HG03280 (cell line): ENCODE data around the gene NFATC2.

Experiments used
- ATAC-seq: cut with Tn5 transposase; IDR thresholded peaks from one replicate; pipeline ENCODE4 v1.9.1; 2021; ENCODE audit warnings: mild to moderate bottlenecking, moderate library complexity; ENCODE audit not compliant: unreplicated experiment

Gene NFATC2

DNA sequence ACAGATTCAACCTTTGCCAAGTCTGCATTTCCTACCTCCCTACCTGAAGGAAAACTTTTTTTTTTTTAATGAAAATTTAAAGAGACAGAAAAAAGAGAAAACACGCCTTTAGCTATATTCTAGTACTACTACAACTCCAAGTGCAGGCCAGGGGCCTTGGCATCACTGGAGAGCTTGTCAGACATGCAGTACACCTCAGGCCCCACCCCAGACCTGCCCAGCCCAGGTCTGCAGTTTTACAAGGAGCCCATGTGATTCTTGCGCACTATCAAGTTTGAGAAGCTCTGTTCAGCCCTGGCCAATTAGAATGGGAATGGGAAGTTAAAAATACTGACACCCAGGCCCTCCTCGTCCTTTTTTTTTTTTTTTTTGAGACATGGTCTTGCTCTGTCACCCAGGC is 85.0 kb downstream of the NFATC2 start:
- no peak for ATAC-seq

DNA sequence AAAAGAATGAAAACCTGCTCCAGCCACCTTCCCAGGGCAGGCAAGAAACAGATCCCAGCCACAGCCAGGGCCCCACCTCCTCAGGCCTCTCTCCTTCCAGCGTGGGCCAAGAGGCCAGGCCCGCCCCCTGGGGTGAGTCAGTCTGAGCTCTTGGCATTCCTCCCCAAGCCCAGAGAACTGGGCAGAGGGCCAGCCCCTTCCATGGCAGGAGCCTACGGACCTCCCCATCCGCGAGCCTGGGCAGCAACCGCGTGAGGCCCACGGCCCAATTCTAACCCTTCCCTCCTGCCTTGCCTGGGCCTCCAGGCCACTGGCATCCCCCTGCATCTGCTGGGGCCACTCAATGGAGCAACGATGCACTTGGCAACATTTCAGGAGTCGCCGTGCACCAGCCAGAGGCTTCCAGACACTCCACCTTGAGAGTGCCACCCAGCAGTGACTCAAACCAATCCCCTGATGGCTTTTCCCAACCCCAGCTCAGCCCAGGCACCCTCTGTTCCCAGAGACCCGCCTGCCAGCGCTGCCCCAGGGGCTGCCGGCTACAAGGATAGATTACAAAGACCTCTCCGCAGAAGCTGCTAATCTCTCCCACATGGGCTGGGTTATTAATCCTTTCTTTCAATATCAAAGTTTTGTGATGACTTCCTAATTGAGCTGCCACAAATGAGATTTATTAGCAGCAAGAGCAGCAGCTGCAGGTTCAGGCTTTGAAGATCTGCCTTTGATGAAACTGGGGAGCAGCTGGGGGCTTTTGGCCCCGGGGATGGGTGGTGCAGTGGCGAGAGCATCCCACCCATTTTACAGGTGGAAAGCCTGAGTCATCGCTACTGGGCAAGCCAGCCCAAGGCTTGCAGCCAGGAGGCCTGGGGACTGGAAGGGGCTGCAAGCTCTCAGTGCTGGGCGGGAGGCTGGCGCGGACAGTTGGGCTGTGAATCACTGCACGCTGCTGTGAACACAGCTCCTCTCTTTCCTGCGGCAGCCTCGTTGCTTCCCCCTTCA is 85.7 kb downstream of the NFATC2 start:
- ATAC-seq, result no peak

DNA sequence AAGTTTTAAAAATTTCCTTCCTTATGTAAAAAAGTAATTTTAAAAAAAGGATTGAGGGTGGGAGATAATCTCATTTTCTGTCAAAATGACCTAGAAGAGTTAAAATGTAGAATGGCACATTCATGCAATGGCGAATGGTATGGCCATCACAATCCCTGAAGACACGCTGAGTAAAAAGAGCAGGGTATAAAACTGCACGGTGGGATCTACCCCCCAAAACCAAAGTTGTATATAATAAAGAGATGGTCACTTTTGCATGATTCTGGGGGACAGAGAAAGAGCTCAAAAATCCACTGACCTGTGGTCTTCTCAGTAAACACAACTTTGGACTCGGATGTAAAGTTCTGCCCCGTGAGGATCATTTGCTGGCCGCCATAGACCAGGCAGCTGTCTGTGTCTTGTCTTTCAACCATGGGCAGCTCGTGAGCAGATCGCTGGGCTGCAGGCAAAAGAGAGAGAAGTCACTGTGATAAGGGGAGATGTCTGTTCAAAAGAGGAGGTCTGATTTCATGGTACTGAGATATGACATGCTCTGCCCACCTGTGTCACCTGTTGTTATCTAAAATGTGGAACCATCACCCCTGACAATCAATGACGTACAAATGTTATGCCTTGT is 88.2 kb downstream of the NFATC2 start:
- no peak for ATAC-seq

DNA sequence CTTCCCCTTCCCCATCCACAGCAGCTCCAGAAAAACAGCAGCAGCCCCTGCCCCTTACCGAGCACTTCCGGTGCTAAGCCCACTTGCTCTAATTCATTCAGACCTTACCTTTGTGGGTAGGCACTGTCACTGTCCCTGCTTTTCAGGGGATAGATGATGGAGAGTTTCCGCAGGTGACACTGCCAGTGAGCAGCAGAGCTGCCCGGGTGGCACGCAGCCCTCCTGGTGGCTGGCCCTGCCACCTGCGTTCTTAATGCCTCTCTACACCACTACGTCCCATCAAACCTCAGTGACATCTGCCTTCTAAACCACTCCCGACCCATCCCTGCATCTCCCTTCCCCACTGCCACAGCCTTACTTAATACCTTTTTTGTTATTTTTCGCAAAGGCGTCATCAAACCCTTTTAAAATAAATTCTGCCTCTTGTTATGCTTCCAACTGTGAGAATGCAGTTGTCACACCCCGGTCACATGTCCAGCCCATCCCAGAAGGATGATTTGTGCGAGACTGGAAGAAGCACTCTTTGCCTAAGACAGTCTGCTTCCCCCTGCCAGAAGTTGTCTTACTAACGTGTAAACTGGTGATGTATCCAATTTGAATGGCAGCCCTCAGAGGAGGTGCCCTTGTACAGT is 89.7 kb downstream of the NFATC2 start:
- ATAC-seq, result no peak

DNA sequence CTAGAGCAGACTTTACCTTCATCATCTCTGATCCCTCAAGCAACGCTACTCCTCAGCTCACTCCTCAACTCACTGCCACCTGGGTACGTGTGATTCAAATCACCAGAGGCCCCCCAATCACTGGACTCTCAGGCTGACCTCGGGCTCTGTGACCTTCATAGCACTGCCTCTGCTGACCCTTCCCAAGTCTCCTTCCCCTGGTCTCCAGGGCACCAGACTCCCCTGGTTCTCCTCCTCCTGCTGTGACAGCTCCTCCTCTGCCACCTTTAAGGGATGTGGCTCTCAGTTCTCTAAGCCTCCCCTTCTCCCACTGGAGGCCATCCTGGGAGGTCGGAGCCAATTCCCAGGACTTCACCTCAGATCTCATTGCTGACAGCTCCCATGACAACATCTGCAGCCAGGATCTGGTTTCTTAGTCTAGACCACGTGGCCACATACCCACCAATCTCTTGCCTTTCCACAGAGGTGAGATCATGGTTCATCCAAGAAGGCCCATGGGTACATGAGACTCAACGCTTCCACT is 90.4 kb downstream of the NFATC2 start:
- no peak for ATAC-seq

DNA sequence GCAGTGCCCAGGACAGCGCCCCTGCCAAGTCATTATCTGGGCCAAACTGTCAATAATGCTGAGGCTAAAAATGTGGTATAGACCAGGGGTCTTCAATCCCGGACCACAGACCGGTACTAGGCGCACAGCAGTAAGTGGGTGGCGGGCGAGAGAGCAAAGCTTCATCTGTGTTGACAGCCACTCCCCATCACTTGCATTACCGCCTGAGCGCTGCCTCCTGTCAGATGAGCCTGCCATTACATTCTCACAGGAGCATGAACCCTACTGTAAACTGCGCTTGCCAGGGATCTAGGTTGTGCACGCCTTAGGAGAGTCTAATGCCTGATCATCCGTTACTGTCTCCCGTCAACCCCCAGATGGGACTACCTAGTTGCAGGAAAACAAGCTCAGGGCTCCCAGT is 91.0 kb downstream of the NFATC2 start:
- no peak for ATAC-seq

DNA sequence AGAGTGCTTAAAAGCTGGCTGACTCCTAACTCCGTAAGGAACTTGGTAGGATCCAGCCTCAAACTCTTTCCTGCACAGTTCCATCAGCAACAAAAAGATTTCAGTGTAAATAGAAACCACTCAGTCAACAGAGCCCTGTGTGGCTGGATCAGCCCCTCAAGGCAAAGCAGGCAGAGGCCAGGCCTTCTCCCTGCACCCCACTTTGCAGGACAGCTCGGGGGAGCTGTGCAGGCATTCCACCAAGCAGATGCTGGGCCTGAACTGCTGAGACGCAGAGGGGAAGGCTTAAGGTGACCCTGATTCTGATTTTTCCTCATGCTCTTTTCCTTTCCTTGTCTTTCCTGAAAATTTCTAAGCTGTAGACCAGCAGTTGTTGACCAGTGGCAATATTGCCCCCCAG is 91.5 kb downstream of the NFATC2 start:
- no peak for ATAC-seq

DNA sequence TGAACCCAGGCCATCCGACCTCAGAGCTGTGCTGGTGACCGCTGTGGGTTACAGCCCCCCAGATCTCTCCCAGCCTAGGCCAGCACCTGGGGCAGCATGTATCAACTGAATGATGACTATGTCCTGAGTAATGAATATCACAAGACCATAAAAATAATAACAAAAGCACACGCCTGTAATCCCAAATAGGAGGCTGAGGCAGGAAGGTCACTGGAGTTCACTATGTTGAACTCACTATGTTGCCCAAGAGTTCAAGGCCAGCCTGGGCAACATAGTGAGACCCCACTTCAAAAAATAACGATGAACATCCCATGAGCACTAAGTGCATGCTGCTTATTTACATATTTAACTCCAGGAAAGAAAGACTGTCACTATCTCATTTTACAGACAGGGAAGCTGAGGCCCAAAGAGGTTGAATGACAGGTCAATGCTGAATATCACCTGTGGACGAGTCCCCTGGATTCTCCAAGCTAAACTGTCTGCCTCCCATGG is 92.3 kb downstream of the NFATC2 start:
- no peak for ATAC-seq

DNA sequence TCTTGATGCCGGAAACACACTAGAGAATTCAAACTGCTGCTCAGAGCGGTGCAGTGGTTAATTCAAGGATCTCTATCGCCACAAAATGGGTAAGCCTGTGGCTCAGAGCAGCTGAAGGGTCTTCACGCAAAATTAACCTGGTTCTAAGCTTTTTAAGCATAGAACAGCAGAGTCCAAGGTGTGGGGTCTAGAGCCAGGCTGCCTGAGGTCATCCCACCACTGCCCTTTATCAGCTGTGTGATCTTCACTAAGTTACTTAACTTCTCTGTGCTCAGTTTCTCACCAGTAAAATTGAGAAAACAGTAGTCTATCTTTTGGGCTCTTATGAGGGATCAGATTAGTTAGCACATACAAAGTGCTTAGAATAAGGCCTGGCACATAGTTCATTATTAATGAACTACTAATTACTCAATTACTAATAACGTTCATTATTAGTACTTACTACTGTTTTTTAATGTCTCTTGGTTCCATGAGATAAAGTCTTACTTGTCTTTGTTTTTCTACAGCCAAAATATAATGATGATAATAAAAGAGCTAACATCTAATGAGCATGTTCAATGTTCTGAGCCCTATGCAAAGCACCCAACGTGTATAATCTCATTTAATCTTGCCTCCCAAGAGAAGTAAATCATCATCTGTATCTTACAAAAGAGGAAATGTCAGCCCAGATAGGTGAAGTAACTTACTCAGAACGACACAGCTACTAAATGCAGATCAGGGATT is 92.9 kb downstream of the NFATC2 start:
- ATAC-seq, result no peak

DNA sequence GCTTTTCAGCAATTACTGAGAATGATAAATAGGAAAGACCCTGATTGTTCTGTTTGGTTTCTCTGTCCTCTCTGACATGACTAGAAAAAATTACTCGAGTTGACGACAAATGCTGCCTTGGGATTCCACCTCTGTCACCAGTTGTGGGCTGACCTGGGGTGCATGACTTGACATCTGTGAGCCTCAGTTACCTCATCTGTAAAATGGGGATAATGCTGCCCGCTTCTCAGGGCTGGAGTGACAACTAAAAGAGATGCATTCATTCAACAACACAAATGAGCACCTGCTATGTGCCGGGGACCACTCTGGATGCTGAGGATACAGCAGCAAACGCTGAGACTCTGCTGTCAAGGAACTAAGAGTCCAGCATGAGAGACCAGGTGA is 94.8 kb downstream of the NFATC2 start:
- no peak for ATAC-seq

DNA sequence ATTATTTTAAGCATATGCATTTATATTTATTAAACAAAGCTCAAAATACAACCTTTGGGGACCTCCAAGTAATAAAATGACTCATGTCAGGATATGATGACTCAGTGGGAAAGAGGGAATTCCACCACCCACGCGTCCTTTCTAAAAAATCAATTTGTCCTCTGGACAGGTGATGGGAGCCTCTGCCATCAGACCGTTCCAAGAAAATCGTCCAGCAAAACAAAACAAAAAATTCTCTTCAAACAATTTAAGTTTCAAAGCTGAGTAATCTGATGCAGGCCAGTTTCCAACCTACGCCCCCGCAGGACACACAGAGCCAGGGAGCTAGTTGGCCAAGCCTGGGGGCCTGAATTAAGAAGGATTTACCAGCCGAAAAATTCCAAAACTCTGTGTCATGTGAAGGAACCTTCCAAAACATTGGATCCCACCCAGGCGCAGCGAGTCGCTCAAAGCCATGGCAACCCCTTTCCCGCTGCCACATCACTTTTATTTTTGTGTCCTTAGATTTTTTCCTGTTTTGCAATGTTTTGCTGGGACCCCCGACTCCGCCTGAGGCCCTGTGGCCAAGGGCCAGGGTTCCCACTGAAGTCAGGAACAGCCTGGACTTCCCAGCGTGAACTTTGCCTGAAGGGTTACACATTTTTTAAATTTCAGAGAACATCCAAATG is 95.3 kb downstream of the NFATC2 start:
- ATAC-seq, result no peak

DNA sequence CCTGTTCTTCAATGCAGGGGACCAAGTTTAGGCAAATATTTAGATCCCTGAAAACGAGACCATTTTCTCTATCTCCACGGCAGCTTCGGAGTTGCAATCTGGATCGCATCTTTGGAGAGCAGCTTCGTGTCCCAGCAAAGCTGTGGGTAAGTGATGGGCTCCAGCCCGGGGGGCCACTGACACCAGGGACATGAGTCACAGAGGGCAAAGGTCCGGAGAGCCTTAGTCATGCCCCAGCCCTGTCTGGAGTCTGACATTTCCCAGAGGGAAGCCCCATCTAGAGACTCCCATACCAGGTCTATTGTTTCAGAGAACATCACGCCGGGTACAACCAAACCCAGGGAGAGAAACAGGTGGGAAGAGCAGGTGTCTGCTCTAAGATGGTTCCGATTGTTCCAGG is 95.9 kb downstream of the NFATC2 start:
- no peak for ATAC-seq

DNA sequence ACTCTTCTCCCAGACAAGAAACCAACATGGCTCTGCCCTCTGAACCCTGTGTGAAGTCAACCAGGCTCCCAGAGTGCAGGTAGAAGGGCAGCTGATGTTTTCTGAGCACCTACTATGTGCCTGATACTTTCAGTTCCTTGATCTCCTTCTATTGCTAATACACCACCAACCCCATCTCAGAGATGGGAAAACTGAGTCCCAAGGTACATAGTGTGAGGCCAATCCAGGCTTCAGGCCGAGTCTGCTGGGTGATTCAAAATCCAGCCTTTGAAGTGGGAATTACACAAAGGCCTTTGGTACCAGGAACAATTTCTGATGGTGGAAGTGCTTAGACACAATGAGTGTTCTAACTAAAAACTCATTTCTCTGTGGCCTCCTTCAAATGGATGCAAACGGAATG is 96.3 kb downstream of the NFATC2 start:
- ATAC-seq, result no peak

DNA sequence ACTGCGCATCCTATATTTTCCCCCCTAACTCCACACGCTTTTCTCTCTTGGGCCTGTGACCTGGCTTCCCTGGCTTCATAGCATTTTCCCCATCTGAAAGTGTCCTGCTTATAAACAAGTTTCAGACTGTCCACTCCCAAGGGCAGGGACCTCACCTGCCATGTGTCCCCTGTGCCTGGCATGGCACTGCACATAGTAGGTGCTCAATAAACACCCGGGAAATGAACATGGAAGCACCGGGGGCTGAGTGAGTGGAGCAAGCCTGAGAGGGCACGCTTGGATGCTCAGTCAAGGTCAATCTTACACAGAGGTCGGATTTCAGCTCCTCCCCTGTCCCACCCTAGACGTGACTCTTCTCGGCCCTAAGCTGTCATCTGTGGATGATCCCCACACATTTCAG is 96.9 kb downstream of the NFATC2 start:
- no peak for ATAC-seq

DNA sequence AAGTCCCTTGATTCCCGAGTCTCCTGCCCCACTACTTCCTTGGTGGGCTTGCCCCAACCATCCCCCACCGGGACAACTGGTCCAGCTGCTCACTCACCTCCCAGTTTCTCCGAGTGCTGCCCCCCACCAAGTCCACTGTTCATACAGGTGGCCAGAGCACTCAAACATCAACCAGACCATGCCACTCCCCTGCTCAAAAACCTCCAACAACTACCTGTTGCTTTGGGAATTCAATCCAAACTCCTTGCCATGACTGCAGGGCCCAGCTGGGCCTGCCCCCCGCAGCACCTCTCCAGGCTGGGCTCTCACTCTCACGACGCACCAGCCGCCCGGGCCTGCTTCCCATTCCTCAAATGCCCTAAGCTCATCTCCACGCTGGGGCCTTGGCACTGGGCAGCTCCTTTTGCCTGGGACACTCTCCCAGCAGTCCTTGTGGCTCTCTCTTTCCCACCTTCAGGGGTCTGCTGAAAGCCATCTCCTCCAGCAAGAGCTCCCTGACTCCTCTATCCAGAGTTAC is 97.5 kb downstream of the NFATC2 start:
- no peak for ATAC-seq

DNA sequence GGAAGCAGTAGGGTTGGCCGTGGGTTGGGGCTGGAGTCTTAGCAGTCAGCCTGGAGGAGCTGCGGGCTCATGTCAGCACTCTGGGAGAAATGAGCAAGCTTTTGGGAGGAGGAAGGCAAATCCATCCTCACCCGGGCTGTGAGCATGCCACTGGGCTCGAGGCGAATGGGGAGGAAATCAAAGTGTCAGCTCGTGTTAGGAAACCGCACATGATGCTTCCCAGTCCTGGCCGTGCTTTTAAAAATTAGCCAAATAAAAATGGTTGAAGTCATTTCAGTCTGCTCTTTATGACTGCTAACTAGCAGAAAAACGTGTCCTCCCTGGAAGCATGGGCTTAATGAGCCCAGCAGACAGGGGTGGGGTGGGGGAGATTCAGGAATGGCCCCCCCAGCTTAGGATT is 98.1 kb downstream of the NFATC2 start:
- no peak for ATAC-seq

DNA sequence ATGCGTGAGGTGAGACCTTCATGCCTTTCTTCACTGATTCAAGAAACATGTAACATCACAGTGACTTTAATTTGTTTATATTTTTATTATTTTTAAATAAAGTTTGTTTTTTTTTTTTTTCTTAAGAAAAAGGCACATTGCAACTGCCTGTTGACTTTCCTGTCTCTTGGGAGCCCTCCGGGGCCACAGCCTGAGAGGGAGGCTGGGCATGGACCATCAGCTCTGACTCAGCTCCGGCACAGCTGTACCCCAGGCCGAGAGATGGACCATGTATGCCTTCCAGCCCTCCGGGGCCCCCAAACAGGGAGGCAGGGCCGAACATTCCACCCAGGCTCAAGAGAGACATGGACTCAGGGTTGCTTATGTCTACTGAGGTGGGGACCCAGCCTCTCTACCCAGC is 99.9 kb downstream of the NFATC2 start:
- no peak for ATAC-seq

DNA sequence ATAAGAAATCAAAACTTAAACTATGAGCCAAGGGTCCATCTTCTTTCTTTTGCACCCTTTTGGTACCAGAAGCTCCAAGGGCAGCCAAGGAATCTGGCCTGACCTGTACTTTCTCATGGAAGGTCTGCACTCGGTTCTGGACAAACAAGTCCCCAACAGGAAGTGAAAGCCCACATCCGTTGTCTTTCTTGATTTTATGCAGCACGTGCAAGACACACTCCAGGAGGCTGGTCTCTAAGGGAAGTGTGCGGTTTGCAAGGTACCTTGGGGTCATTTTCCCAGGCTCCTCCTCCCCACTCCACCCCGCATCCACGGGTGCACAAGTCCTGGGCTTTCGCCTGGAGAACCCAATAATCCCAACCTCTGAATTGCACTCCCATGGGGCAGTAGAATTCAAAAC is 101.9 kb downstream of the NFATC2 start:
- no peak for ATAC-seq

DNA sequence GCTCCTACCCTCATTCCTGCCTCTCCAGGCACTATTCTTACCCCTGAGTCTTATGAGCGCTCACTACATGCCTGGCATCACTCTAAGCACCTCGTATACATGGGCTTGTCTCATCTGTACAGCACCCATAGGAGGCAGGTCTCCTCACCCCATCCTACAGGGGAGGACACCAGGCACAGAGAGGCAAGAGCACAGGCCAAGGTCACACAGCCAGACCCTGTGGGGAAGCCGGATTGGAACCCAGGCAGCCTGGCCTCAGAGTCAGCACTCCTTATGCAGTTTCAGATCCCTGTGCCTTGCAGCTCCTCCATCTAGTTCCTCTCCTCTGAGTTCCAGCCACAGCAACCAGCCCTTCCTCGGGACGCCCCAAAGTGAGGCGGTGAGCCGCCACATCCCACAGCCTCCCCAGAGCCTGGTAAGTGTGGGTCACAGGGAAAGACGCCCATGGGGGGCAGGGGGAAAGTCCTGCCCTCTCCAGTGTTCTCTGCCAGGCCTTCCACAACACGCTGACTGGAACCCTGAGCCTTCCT is 103.3 kb downstream of the NFATC2 start:
- ATAC-seq, result no peak

DNA sequence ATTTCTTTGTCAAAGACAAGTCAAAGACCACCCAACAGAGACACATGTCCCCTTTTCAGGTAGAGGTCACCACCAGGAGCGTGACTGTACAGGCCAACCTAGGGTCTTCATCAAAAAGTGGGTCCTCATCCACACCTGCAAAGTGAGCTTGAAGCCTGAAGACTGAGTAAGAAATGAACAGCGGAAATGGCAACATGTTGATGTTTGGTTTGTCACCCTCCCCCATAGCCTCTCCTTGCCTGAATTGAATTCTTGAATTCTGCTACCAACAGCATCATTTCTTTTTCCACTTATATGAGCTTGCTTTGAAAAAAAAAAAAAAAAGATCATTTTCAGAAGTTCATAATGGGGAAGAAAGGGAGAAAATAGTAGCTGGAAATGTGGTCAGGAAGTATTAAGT is 104.4 kb downstream of the NFATC2 start:
- no peak for ATAC-seq
